Stimulated activated CD8-positive, alpha-beta memory T cell treated with anti-CD3 and anti-CD28 coated beads, Interleukin-2, amount 100 ng/mL, for 1 hour (primary cell): ENCODE results near the gene ESRRB.

ENCODE experiments used
- DNase-seq, 2 donors: peaks; one replicate each; pipeline ENCODE4 v3.0.0-alpha.2; 2020; ENCODE audit warnings: low read depth in 2 of 2

ESRRB gene

GRCh38 chr14:76450476-76450875 is 74.5 kb downstream of the ESRRB start:
- no peak for DNase-seq

DNA sequence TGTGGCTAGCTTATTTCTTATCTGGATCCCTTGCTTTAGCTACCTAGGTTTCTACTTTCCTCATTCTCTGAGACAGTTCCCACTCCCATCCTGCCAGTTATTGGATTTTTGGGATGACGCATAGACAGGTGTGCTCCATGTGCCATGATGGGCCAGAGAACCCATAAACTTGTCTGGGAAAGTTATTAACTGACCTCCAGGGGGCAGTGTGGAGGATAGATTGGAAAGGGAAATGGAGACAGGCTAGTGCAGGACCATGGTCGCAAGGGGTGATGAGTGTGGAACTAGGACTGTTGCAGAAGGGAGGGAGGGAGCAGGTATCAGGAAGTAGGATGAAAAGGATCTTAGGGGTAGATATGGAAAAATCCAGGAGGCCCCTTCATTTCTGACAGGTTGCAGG is 80.3 kb downstream of the ESRRB start:
- no peak for DNase-seq

DNA sequence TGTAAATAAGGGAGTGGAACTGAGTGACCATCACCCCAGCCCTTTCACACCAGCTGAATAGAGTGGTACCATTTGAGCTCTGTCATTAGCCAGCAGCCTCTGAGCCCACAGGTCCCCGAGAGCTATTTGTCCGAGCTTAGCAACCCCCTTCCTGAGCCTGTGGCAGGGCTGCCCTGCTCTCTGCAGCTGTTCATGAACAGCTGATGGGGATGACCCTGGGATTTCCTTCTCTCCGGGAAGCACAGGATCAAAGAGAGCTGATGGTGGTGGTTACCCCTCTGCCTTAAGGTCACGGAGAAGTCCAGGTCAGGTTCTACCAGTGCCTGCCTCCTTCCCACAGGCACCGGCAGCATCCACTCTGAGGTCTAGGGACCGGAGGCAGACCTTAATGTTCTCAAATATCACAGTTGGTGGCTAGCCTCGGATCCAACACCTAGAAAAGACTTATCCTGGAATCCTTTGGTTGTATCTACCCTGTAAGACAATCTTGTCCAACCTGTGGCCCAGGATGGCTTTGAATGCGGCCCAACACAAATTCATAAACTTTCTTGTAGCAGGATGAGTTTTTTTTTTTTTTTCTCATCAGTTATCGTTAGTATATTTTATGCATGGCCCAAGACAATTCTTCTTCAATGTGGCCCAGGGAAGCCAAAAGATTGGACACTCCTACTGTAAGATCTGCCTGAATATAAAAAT is 81.1 kb downstream of the ESRRB start:
- no peak for DNase-seq

DNA sequence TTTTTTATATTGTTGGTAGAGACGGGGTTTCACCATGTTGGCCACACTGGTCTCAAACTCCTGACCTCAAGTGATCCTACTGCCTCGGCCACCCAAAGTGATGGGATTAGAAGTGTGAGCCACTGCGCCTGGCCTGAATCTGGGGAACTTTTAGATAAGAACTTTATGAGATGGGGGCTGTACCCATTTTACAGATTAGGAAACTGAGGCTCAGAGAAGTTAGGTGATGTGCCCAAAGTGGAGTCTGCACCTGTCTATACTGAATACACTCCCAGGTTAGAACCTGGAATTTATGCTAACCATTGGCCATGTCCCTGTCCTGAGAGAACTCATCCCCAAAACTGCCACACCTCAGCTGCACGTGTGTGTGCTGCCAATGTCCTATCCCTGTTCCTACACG is 81.9 kb downstream of the ESRRB start:
- DNase-seq, result no peak

- DNase-seq, result no peak
Measured at GRCh38 chr14:76461886-76462285, 85.9 kb downstream of the ESRRB start.

- no peak for DNase-seq
Measured at GRCh38 chr14:76462330-76462729, 86.4 kb downstream of the ESRRB start.

DNA sequence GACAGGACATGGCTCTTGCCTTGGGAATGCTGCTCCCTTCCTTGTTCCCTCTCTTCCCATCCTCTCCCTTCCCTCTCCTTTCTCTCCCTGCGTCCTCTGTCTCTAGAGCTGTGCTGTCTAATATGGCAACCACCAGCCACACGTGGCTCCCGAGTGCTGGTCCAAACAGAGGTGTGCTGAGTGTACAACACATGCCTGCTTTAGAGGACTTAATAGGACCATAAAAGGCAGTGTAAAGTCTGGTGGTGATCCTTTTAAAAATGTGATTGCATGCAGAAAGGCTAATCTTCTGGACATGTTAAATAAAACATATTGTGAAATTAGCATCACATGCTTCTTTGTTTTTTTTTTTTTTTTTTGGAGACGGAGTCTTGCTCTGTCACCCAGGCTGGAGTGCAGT is 87.2 kb downstream of the ESRRB start:
- DNase-seq, result no peak

DNA sequence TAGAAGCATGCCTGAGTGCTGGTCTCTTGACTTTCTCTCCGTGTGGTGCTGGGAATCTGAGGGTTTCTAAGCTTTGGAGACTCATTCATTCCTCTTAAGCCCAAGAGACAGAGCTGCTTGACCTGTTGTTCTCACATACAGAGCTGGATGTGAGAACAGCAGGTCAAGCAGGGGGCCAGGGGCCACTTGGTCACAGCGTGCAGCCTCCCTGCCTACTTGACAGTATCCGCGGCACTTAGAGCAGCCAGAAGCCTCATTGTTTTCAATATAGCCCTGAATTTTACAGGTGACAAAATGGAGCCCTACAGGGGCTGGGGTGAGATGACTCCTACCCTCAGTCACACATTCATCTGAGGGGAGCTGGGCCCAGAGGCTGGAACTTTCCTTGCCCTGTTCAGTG is 88.9 kb downstream of the ESRRB start:
- no peak for DNase-seq

DNA sequence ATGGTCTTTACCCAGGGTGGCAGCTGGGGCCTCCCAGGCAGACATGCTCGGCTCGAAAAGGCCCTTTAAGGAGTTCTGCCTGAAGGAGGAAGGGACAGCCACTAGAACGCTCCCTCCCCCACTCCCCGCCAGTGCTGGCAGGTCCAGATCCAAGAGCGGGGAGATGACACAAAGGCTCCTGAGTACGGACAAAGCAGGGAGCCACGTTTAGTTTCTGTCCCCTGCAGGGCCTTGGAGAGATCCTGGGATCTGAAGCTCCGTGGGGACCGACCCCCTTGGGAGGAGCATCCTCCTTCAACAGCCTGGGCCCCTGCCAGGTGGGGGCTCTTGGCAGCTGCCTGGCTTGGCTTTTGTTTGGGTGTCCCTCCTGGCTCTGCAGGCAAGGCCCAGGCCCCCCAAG is 89.7 kb downstream of the ESRRB start:
- no peak for DNase-seq

- no peak for DNase-seq
Measured at GRCh38 chr14:76467711-76468155, 91.8 kb downstream of the ESRRB start.

GRCh38 chr14:76472199-76472723 is 96.3 kb downstream of the ESRRB start:
- DNase-seq, result no peak

GRCh38 chr14:76473481-76474263 is 97.7 kb downstream of the ESRRB start:
- no peak for DNase-seq

DNA sequence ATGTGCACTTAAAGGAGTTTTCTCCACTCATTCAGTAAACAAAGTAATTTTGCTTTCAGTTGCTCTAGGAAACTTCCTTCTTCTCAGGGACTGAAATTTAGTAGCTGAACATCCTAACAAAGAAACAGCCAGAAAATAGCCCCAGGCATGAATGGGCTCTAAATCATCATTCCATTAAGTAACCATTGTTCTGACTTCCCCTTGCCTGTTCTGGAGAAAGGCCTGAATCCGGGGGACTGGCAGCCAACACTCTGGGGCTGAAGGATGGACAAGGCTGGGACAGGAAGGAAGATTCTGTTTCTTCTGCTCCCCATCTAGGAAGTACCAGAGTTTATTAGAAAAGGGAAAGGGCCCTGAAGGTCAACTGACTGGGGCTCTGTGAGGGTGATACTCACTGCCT is 104.5 kb downstream of the ESRRB start:
- DNase-seq, result no peak

DNA sequence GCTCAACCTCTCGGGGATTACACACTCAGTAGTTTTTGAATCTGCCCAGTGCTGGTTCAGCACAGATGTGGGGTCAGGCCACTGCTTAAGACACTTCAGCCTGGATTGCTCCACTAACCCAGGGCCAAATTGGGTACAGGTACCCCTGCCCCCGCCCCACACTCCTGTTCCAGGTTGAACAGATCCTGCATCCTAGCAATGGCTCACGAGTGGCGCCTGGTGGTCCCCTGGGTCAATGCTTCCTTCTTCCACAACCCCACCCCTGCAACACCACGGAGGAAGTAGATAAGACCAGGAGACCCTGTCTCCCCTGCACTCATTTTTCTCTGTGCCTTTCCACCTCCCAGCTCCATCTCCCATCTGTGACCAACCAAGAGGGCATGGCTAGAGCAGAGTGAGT is 108.4 kb downstream of the ESRRB start:
- DNase-seq, result no peak

GRCh38 chr14:76486251-76486743 is 110.4 kb downstream of the ESRRB start:
- DNase-seq, result no peak

DNA sequence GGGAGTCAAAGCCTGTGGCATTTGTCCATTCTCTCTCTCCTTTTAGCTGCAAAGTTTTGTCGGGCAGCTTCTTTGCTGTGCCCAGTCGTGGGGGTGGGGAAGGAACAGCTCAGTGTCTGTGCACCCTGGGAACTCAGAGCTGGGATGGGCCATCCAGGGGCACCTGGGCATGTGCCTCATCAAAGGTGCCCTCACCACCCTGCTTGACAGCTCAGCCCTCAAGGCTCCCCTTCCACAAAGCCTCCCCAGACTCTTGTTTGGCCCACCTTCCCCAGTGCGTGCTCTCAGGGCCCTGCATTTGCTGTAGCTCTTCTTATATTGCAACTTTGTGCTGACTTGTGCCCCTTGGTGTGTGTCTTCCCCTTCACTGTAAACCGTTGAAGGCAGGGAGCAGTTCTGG is 112.6 kb downstream of the ESRRB start:
- DNase-seq, result no peak

- DNase-seq, result no peak
Measured at GRCh38 chr14:76489667-76490066, 113.7 kb downstream of the ESRRB start.

- no peak for DNase-seq
Measured at GRCh38 chr14:76490111-76490510, 114.2 kb downstream of the ESRRB start.

- no peak for DNase-seq
Measured at GRCh38 chr14:76490735-76491134, 114.8 kb downstream of the ESRRB start.

- DNase-seq, result no peak
Measured at GRCh38 chr14:76491172-76491930, 115.4 kb downstream of the ESRRB start.

DNA sequence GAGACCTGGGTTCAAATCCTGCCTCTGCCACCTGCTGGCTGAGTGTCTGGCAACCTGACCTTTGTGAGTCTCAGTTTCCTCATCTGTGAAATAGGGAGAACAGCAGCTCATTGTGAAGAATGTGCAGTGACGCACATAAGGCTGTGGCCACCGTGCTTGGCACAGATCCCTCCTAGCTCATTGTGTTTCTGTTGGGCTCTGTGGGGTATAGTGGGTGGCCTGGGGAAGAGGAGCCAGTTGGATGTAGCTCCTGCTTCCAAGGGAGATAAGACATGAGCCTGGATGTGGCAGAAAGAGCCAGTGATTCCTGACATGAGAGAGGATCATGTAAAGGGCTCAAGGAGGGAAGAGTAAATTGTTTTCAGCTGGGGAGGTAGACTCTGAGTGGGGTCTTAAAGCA is 120.0 kb downstream of the ESRRB start:
- DNase-seq, result no peak

- no peak for DNase-seq
Measured at GRCh38 chr14:76496595-76496994, 120.7 kb downstream of the ESRRB start.
